Effector CD4-positive, alpha-beta T cell (primary cell): ENCODE data around the gene DDIT3.
A peak's percentile ranks its signal among the peaks of the same experiment; 100 is the strongest.
"Not testable (repeated sequence)": the region's sequence is repeated elsewhere in the genome, so short reads cannot be mapped to it uniquely, and the experiment has no call there.

Experiments used
- DNase-seq: peaks from one replicate; pipeline ENCODE4 v3.0.0-alpha.2; 2020
- total RNA-seq: gene quantifications from one replicate; lab custom pipeline; 2026; lab: John Stamatoyannopoulos, UW

DDIT3 gene
- 174 reads per million, percentile 91 among the genes with 10 or more reads in this experiment for total RNA-seq

- DNase-seq: peak; percentile 99
Measured at GRCh38 chr12:57520053-57520818, at the start of gene DDIT3. DDIT3 (minus strand) TSS chr12:57520514; CDS start chr12:57517406, 3,108 bp downstream.

DNA sequence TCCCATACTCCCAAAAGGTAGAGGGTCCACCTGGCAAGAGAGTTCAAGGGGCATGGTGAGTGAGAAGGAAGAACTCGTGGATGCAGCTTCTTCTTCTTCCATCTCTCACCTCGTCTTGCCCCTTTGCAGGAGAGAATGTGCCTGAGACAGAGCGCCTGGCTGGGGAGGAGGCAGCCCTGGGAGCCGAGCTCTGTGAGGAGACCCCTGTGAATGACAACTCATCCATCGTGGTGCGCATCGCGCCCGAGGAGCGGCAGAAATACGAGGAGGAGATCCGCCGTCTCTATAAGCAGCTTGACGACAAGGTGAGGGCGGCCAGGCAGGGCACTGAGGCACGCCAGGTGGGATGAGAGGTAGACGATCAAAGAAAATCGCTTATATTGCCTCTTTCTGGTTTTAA lies 49.5 kb upstream of the DDIT3 start:
- DNase-seq: no peak

GRCh38 chr12:57568838-57569237 lies 48.5 kb upstream of the DDIT3 start:
- no peak for DNase-seq

DNA sequence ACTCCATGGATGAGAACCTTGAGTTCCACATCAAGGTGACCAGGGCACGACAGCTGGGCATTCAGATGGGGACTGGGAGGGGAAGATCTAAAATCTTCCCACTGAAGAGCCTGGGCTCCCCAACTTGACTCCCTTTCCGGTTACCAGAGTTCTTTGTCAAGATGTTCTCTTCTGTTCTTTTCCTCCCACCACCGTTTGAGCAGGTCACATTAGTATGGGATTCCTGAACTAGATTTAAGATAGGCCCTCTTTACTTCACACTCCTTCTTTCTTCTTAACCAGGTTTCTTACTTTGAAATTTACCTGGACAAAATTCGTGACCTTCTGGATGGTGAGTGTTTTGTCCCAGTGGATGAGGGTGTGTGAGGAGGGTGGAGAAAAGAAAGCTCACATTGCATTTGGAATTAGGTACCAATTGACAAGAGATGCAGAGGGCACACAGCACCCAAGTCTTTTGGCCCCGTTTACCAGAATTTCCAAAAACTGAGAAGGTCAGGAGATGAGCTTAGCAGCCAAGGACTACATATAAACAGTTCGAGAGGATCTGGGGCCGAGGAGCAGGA lies 43.9 kb upstream of the DDIT3 start:
- no peak for DNase-seq

DNA sequence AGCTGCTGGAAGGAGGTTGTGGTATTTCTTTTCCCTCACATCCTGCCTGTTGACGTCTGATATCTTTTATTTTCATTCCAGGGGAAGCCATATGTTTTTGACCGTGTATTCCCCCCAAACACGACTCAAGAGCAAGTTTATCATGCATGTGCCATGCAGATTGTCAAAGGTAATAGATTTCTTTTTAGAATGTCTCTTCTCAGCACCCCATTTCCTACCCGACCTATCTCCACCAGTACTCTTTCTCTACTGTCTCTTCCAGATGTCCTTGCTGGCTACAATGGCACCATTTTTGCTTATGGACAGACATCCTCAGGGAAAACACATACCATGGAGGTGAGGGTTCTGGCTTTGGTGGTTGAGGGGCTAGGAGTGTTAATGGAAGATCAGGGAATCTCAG lies 43.0 kb upstream of the DDIT3 start:
- DNase-seq: no peak

GRCh38 chr12:57561117-57561516 lies 40.8 kb upstream of the DDIT3 start:
- DNase-seq: not testable (repeated sequence)

DNA sequence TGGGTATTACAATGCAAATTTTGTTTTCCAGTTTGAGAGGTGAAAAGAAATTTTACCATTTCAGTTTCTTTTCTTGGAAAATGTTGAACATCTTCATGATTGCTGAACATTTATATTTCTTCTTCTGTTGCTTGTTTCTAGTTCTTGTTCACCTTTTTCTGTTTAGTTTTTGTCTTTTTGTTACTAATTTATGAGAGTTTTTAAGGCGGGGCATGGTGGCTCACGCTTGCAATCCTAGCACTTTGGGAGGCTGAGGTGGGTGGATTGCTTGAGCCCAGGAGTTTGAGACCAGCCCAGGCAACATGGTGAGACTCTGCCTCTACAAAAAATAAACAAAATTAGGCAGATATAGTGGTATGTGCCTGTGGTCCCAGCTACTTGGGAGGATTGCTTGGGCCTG lies 40.2 kb upstream of the DDIT3 start:
- DNase-seq: no peak

- DNase-seq: no peak
Measured at GRCh38 chr12:57558864-57559263, 38.5 kb upstream of the DDIT3 start.

GRCh38 chr12:57554897-57555296 lies 34.6 kb upstream of the DDIT3 start:
- DNase-seq: no peak

DNA sequence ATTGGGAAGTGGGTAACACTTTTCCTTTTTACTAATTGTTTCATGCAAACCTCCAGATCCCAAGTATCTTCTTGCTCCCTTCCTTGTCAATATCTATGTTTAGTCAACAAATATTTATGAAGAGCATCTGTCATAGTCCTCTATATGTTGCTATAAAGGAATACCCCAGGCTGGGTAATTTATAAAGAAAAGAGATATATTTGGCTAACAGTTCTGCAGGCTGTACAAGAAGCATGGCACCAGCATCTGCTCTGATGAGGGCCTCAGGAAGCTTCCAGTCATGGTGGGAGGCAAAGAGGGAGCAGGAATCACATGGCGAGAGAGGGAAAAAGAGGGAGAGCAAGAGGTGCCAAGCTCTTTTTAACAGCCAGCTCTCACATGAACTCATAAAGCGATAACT lies 34.1 kb upstream of the DDIT3 start:
- DNase-seq: no peak

- no peak for DNase-seq
Measured at GRCh38 chr12:57553343-57554202, 33.3 kb upstream of the DDIT3 start.

DNA sequence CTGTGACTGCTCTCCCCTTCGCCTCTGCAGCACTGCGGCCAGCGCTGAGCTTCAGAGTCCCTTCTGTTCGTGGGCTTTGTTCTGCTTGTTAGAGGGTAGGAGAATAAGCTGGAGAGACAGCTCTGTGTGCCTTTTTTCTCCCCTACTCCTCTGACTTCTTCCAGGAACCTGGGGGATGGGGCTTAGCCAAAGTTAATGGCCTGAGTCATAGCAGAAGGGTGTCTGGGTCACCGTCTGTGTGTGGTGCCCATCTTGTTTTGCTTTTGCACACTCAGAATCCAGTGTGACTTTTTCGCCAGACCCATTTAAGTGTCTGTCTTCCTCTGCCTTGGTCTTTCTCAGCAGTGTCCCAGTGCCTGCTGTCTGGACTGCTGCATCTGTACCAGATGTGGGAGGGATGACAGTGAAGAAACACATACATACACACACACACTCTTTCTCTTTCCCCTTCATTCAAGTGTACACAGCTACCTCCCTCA lies 32.6 kb upstream of the DDIT3 start:
- DNase-seq: no peak

- DNase-seq: no peak
Measured at GRCh38 chr12:57552306-57552651, 32.0 kb upstream of the DDIT3 start.

- no peak for DNase-seq
Measured at GRCh38 chr12:57551637-57552305, 31.5 kb upstream of the DDIT3 start.

- DNase-seq: no peak
Measured at GRCh38 chr12:57550641-57551549, 30.6 kb upstream of the DDIT3 start.

- DNase-seq: peak; percentile 34
Measured at GRCh38 chr12:57549909-57550640, 29.8 kb upstream of the DDIT3 start, which contains the start of gene KIF5A. KIF5A (plus strand) TSS chr12:57550044; CDS start chr12:57550272, 228 bp downstream.

GRCh38 chr12:57549203-57549908 lies 29.0 kb upstream of the DDIT3 start:
- no peak for DNase-seq

DNA sequence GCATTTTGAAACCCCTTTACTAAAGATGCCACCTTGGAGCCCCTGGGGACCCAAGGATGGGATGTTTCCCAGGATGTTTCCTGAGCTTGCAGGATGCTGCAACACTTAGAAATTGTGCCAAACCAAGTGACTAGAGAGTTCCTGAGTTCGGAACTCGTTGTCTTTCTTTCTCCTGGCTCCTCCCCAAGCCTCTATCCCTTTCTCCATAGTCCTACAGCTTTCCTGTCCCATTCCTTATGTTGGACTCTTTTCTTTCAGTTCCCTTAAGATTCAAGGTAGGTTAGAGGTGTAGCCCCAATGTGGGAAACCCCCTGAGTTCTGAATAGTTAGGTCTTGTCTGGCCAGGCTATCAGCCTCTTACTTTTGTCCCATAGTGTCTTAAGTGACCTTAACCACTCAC lies 28.2 kb upstream of the DDIT3 start:
- no peak for DNase-seq

- DNase-seq: no peak
Measured at GRCh38 chr12:57548013-57548315, 27.6 kb upstream of the DDIT3 start.

GRCh38 chr12:57547288-57548012 lies 27.1 kb upstream of the DDIT3 start:
- no peak for DNase-seq
